HepG2 (cell line): Measurements from ENCODE around the gene DNMT1. TPM values are rescaled to one million over a fixed set of nuclear protein-coding genes. Genes with fewer than 3 reads are reported as not detected.
A peak's percentile ranks its signal among the peaks of the same experiment; 100 is the strongest.

Experiments
- ATAC-seq: fragments of 200-7000 bp; cut with Tn5 transposase; 3 replicates; pipeline ENCODE4 v1.9.1; 2020; ENCODE audit warnings: mild to moderate bottlenecking, moderate library complexity
- BruUV-seq: library from RNA; stranded (reverse); fragments of 400-500 nt; replicated peaks from 2 replicates; lab custom pipeline; 2021; lab: Mats Ljungman, UMichigan
- CTCF ChIA-PET: fragments of 300-600 bp; formaldehyde crosslinking; extraction: SDS; loops from one replicate; lab custom pipeline; 2021; ENCODE audit warnings: low total read pairs, inconsistent platforms, low intra/inter-chr PET ratio; lab: Yijun Ruan, JAX
- POLR2A ChIA-PET: fragments of 350-600 bp; sonication (Branson Sonifier 250); formaldehyde crosslinking; loops from one replicate; lab custom pipeline; 2020; ENCODE audit warnings: antibody characterized with exemption, inconsistent platforms; lab: Yijun Ruan, JAX
- DNase-seq: peaks from one replicate; pipeline ENCODE4 v3.0.0-alpha.2; 2015; ENCODE audit warnings: low spot score
- FAIRE-seq: peaks from 3 replicates; lab custom pipeline; 2011; peaks lifted over from hg19 to GRCh38; lab: Jason Lieb, UNC
- H2AFZ ChIP-seq: one replicate; pipeline ENCODE4 v1.6.1; 2011; ENCODE audit warnings: low read length, inconsistent platforms
- H3K27ac ChIP-seq: fragments of 300-600 bp; 3 replicates; pipeline ENCODE4 v1.8.0; 2011; ENCODE audit warnings: mixed run types, mild to moderate bottlenecking, mixed read lengths, low read length, inconsistent platforms; ENCODE audit not compliant: insufficient read depth; ENCODE audit errors: extremely low read length
- H3K27me3 ChIP-seq, 2 experiments: fragments of 200-600 bp in 1 of 2; 2 replicates in 1 of 2; 3 replicates in 1 of 2; pipeline versions ENCODE4 v1.6.0 to v1.8.0; 2011; ENCODE audit warnings: low read length in 2 of 2, mild to moderate bottlenecking in 2 of 2, moderate library complexity in 2 of 2, inconsistent platforms in 1 of 2; ENCODE audit not compliant: insufficient read depth in 2 of 2, control insufficient read depth in 1 of 2
- H3K36me3 ChIP-seq, 2 experiments: fragments of 200-600 bp in 1 of 2; replicated peaks in 1 of 2; 2 replicates in 1 of 2; 3 replicates in 1 of 2; pipeline versions ENCODE4 v1.5.1 to v1.8.0; 2011; ENCODE audit warnings: low read length in 2 of 2, inconsistent platforms in 1 of 2; ENCODE audit not compliant: insufficient read depth in 2 of 2, control insufficient read depth in 1 of 2
- H3K4me1 ChIP-seq: 2 replicates; pipeline ENCODE4 v1.5.1; 2012; ENCODE audit warnings: low read length, inconsistent platforms; ENCODE audit not compliant: insufficient read depth
- H3K4me2 ChIP-seq: 2 replicates; pipeline ENCODE4 v1.6.0; 2011; ENCODE audit warnings: low read depth, low read length, inconsistent platforms
- H3K4me3 ChIP-seq, 3 experiments: fragments of 200-600 bp in 1 of 3; sonication (generic), shearing (Covaris generic) in 1 of 3; replicated peaks in 1 of 3; 2 replicates each; pipeline ENCODE4 v1.5.1; 2011 to 2016; ENCODE audit warnings: low read length in 3 of 3, inconsistent platforms in 2 of 3, low read depth in 2 of 3, mild to moderate bottlenecking in 2 of 3, control low read depth in 1 of 3, mixed read lengths in 1 of 3; ENCODE audit not compliant: insufficient read depth in 1 of 3
- H3K79me2 ChIP-seq: one replicate; pipeline ENCODE4 v1.6.1; 2011; ENCODE audit warnings: low read length, inconsistent platforms; ENCODE audit not compliant: insufficient read depth
- H3K9ac ChIP-seq: 2 replicates; pipeline ENCODE4 v1.6.0; 2011; ENCODE audit warnings: mild to moderate bottlenecking, low read depth, low read length, inconsistent platforms; ENCODE audit not compliant: insufficient read depth
- H3K9me3 ChIP-seq: 2 replicates; pipeline ENCODE4 v1.5.1; 2012; ENCODE audit warnings: mild to moderate bottlenecking, low read length
- H4K20me1 ChIP-seq: 2 replicates; pipeline ENCODE4 v1.6.0; 2011; ENCODE audit warnings: inconsistent platforms, mild to moderate bottlenecking, low read length, moderate library complexity; ENCODE audit not compliant: insufficient read depth
- CTCF ChIP-seq: sonication (generic); formaldehyde crosslinking; IDR thresholded peaks from 2 replicates; pipeline ENCODE4 v1.5.0; 2020; ENCODE audit warnings: mild to moderate bottlenecking, missing genetic modification reagents, moderate library complexity
- ISL2 ChIP-seq: sonication (generic); formaldehyde crosslinking; IDR thresholded peaks from 2 replicates; pipeline ENCODE4 v1.5.0; 2020; ENCODE audit warnings: missing genetic modification reagents
- JDP2 ChIP-seq: sonication (generic); formaldehyde crosslinking; IDR thresholded peaks from 2 replicates; pipeline ENCODE4 v1.8.1; 2022; ENCODE audit warnings: missing genetic modification reagents, borderline replicate concordance
- YY1 ChIP-seq: IDR thresholded peaks from 2 replicates; pipeline ENCODE4 v1.6.1; 2011; ENCODE audit warnings: low read length, low read depth, moderate library complexity, mild to moderate bottlenecking; ENCODE audit not compliant: insufficient read depth, insufficient replicate concordance
- WGBS: methylation state at CpG from one replicate; pipeline ENCODE4 v1.1.6; 2017; ENCODE audit warnings: low lambda C conversion rate; 5-methylcytosine and 5-hydroxymethylcytosine counted together
- in situ Hi-C: cut with HindIII; loops from 2 replicates; pipeline ENCODE4 v1.10.0; 2017; ENCODE audit warnings: low pct_unique_long_range_greater_than_20kb; ENCODE audit not compliant: extremely low pct_ligation_motif_present
- intact Hi-C: fragments of 100-400 bp; cut with micrococcal nuclease; formaldehyde crosslinking; loops from one replicate; pipeline ENCODE4 v1.10.0; 2022; ENCODE audit not compliant: unreplicated experiment
- polyA plus RNA-seq, 8 experiments: library from polyadenylated mRNA; depleted of rRNA in 3 of 8; stranded (reverse) in 7 of 8; unstranded in 1 of 8; fragments of >200 nt; fragmentation: Illumina TruSeq in 4 of 8; extraction: Trizol in 4 of 8; gene quantifications; 2 replicates each; pipeline versions ENCODE4 v1.2.1 to v1.2.3, GENCODE V29; 2011 to 2016; ENCODE audit warnings: low read depth in 4 of 8, missing spikeins in 1 of 8, mixed read lengths in 1 of 8; ENCODE audit not compliant: insufficient read depth in 1 of 8
- total RNA-seq, 5 experiments: library from RNA; depleted of rRNA; stranded (reverse); fragments of >200 nt; fragmentation: Illumina TruSeq; extraction: Trizol; gene quantifications; 2 replicates each; pipeline ENCODE4 v1.2.3, GENCODE V29; 2016; ENCODE audit warnings: low read depth in 1 of 5

The DNMT1 gene
- total and polyA plus RNA-seq, 2 of the 13 experiments (the other 11 are each of a cell fraction or from before 2014, with no cell fraction given): 31.2 to 91.1 TPM

GRCh38 chr19:10207026-10207425 lies 12.3 kb upstream of the DNMT1 start:
- no CpG with 5 or more reads among the region's 1 CpG for WGBS
- in situ Hi-C loops: no loop called here
- CTCF ChIA-PET: no interaction called here

More at GRCh38 chr19:10207026-10207425, 12.3 kb upstream of the DNMT1 start:
- H3K9ac ChIP-seq: no peak overlapping the region
- peaks cover 32% of the 10 kb centered on the region for H3K4me1 ChIP-seq
- DNase-seq: no peak
- TF ChIP-seq YY1 (peak; percentile 53), CTCF (peak; percentile 31; the same call in 1 of the 2 replicates), ISL2 (CRISPR knock-in tag) (no peak), JDP2 (no peak)
- intact Hi-C loops: no loop called here
- no peaks in the 10 kb centered on the region for H3K9me3 ChIP-seq
- FAIRE-seq: no peak
- POLR2A ChIA-PET: no interaction called here
- no peaks in the 10 kb centered on the region for H3K36me3 ChIP-seq
- H3K27ac ChIP-seq: no peak overlapping the region
- BruUV-seq: no TSS peak
- no peak overlapping the region for H3K4me3 ChIP-seq
- H2AFZ ChIP-seq: no peak overlapping the region
- no peaks in the 10 kb centered on the region for H3K79me2 ChIP-seq
- no peaks in the 10 kb centered on the region; a peak in 2 of 5 replicates for H3K27me3 ChIP-seq
- H4K20me1 ChIP-seq: no peaks in the 10 kb centered on the region
- H3K4me2 ChIP-seq: no peak overlapping the region
- 0 out of 3 replicates have a peak, but pooled peaks have one; percentile 20 for ATAC-seq
